GM12891 (cell line): Measurements from ENCODE around the gene FOXN3.

Experiments
- DNase-seq: peaks from one replicate; pipeline ENCODE4 v3.0.0; 2011; ENCODE audit warnings: low spot score; ENCODE audit not compliant: insufficient read length
- FAIRE-seq: peaks from 2 replicates; lab custom pipeline; 2011; peaks lifted over from hg19 to GRCh38; lab: Jason Lieb, UNC
- PAX5 ChIP-seq: IDR thresholded peaks from 2 replicates; pipeline ENCODE4 v1.6.1; 2011; ENCODE audit warnings: low read length, moderate library complexity, mild to moderate bottlenecking; ENCODE audit not compliant: insufficient read depth, severe bottlenecking
- POLR2A ChIP-seq: IDR thresholded peaks from 2 replicates; pipeline ENCODE4 v1.6.1; 2011; ENCODE audit warnings: low read depth, low read length, control low read depth
- POLR2AphosphoS5 ChIP-seq: IDR thresholded peaks from 2 replicates; pipeline ENCODE4 v1.6.1; 2011; ENCODE audit warnings: low read depth, low read length, control low read depth
- POU2F2 ChIP-seq: IDR thresholded peaks from 2 replicates; pipeline ENCODE4 v1.6.1; 2011; ENCODE audit warnings: low read depth, mild to moderate bottlenecking, control low read depth, low read length, moderate library complexity
- SPI1 ChIP-seq: IDR thresholded peaks from 2 replicates; pipeline ENCODE4 v1.6.1; 2011; ENCODE audit warnings: low read depth, low read length, control low read depth
- TAF1 ChIP-seq: IDR thresholded peaks from 2 replicates; pipeline ENCODE4 v1.6.1; 2011; ENCODE audit warnings: low read depth, low read length, control low read depth

FOXN3 gene

GRCh38 chr14:89360277-89360676 is 56.8 kb downstream of the FOXN3 start:
- no peak for DNase-seq
- TF ChIP-seq SPI1 (no peak), TAF1 (no peak), POLR2AphosphoS5 (no peak), POU2F2 (no peak), PAX5 (no peak), POLR2A (no peak)
- no peak for FAIRE-seq

- no peak for DNase-seq
- no peak for TF ChIP-seq PAX5
- TF ChIP-seq SPI1: peak; percentile 47
- no peak for FAIRE-seq
These were observed 57.4 kb downstream of the FOXN3 start for GRCh38 chr14:89359477-89360222.

- DNase-seq (no peak), FAIRE-seq (no peak)
- TF ChIP-seq TAF1 (no peak), SPI1 (no peak), PAX5 (no peak), POLR2A (no peak)
These were observed 59.3 kb downstream of the FOXN3 start for GRCh38 chr14:89357655-89358297.

- DNase-seq (no peak), FAIRE-seq (no peak)
- TF ChIP-seq POLR2A (no peak), POU2F2 (no peak), PAX5 (no peak), TAF1 (no peak), POLR2AphosphoS5 (no peak), SPI1 (no peak)
These were observed 60.1 kb downstream of the FOXN3 start for GRCh38 chr14:89356927-89357326.

- no peak for FAIRE-seq
- no peak for DNase-seq
- TF ChIP-seq POLR2A (no peak), PAX5 (no peak), POLR2AphosphoS5 (no peak), TAF1 (no peak), SPI1 (no peak), POU2F2 (no peak)
These were observed 60.5 kb downstream of the FOXN3 start for GRCh38 chr14:89356496-89356895.

GRCh38 chr14:89353766-89354113 is 63.3 kb downstream of the FOXN3 start:
- TF ChIP-seq SPI1 (no peak), POLR2A (no peak), POU2F2 (no peak), TAF1 (no peak), PAX5 (no peak), POLR2AphosphoS5 (no peak)
- DNase-seq (no peak), FAIRE-seq (no peak)

GRCh38 chr14:89352976-89353765 is 63.9 kb downstream of the FOXN3 start:
- no peak for TF ChIP-seq TAF1
- DNase-seq: no peak
- no peak for FAIRE-seq

- DNase-seq: peak; percentile 34
- FAIRE-seq: peak; percentile 58
- TF ChIP-seq POLR2A (no peak; the same call in 1 of the 2 replicates), POU2F2 (peak; percentile 44; the same call in 1 of the 2 replicates), SPI1 (0 out of 2 replicates have a peak, but pooled peaks have one; percentile 17), PAX5 (no peak), POLR2AphosphoS5 (no peak), TAF1 (no peak)
These were observed 65.3 kb downstream of the FOXN3 start for GRCh38 chr14:89351516-89352404.

- FAIRE-seq: no peak
- DNase-seq: no peak
- TF ChIP-seq POLR2AphosphoS5 (no peak), TAF1 (no peak), POLR2A (no peak), POU2F2 (no peak), PAX5 (no peak), SPI1 (no peak)
These were observed 65.9 kb downstream of the FOXN3 start for GRCh38 chr14:89351221-89351515.

- TF ChIP-seq SPI1 (no peak), POLR2A (no peak), TAF1 (no peak), POU2F2 (no peak), POLR2AphosphoS5 (no peak), PAX5 (no peak)
- no peak for DNase-seq
- peak; percentile 23 for FAIRE-seq
These were observed 66.9 kb downstream of the FOXN3 start for GRCh38 chr14:89350152-89350551.
